Measurements from ENCODE around the gene NOL9. TPM values are rescaled to one million over a fixed set of nuclear protein-coding genes. Genes with fewer than 3 reads are reported as not detected.

The NOL9 gene
- total RNA-seq, 1 donor from 2014 or later = 16.7 TPM

DNA sequence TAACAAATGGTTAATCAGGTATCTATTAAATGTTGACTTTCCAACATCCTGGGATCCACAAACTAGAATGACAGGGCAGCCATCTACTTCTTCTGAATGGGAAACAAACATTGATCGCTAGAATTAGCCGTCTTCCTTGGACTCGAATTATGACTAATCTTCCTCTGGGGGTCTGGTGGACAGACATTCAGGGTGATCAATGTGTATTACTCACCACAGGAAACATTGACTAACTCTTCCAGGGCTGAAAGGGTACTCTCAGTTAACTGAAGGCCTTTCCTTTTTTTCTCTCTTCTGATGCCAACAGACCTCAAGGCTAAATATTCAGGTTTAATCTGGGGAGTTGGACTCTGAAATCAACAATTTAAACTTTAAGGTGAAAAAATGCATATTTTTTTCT lies 9.5 kb downstream of the NOL9 start:
- Histone ChIP-seq H3K27ac (no peak overlapping the region), H3K4me3 (no peak overlapping the region), H3K36me3 (peaks cover 0 to 79% of the 10 kb centered on the region in 2 donors), H3K9me3 (no peaks in the 10 kb centered on the region), H3K27me3 (no peaks in the 10 kb centered on the region), H3K4me1 (peaks cover 6% of the 10 kb centered on the region)
- TF ChIP-seq, protein P1, sequence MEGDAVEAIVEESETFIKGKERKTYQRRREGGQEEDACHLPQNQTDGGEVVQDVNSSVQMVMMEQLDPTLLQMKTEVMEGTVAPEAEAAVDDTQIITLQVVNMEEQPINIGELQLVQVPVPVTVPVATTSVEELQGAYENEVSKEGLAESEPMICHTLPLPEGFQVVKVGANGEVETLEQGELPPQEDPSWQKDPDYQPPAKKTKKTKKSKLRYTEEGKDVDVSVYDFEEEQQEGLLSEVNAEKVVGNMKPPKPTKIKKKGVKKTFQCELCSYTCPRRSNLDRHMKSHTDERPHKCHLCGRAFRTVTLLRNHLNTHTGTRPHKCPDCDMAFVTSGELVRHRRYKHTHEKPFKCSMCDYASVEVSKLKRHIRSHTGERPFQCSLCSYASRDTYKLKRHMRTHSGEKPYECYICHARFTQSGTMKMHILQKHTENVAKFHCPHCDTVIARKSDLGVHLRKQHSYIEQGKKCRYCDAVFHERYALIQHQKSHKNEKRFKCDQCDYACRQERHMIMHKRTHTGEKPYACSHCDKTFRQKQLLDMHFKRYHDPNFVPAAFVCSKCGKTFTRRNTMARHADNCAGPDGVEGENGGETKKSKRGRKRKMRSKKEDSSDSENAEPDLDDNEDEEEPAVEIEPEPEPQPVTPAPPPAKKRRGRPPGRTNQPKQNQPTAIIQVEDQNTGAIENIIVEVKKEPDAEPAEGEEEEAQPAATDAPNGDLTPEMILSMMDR (IDR thresholded peaks at IDR 0.05) = no peak
- TF ChIP-seq POLR2AphosphoS5 (IDR thresholded peaks at IDR 0.05; ENCODE audit: insufficient read depth in 1 of 2, low read depth in 1 of 2) = no peak
- TF ChIP-seq POLR2A (IDR thresholded peaks at IDR 0.05) = no peak
- DNase-seq (ENCODE audit: extremely low spot score in 2 of 2) = no peak
- intact Hi-C loops (cut with DNase I) = no loop called here

DNA sequence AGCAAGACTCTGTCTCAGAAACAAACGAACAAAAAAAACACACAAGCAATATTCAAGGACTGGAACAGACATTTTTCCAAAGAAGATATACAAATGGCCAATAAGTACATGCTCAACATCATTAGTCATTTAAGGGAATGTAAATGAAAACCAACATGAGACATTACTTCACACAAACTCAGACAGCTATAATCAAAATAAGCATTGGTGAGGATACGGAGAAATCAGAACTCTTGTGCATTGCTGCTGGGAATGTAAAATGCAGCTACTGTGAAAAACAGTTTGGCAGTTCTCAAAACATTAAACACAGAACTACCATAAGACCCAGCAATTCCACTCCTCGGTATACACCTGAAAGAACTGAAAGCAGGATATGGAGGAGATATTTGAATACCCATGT lies 15.4 kb downstream of the NOL9 start:
- Histone ChIP-seq H3K36me3 (peaks cover 0 to 54% of the 10 kb centered on the region in 2 donors), H3K27me3 (no peaks in the 10 kb centered on the region), H3K4me3 (no peak overlapping the region), H3K4me1 (no peaks in the 10 kb centered on the region), H3K27ac (no peak overlapping the region), H3K9me3 (no peaks in the 10 kb centered on the region)
- DNase-seq (ENCODE audit: extremely low spot score in 2 of 2) = no peak
- TF ChIP-seq POLR2AphosphoS5 (IDR thresholded peaks at IDR 0.05; ENCODE audit: insufficient read depth in 1 of 2, low read depth in 1 of 2) (no peak), POLR2A (IDR thresholded peaks at IDR 0.05) (no peak)
- TF ChIP-seq, protein P1 (IDR thresholded peaks at IDR 0.05) = no peak
- intact Hi-C loops (cut with DNase I) = no loop called here

DNA sequence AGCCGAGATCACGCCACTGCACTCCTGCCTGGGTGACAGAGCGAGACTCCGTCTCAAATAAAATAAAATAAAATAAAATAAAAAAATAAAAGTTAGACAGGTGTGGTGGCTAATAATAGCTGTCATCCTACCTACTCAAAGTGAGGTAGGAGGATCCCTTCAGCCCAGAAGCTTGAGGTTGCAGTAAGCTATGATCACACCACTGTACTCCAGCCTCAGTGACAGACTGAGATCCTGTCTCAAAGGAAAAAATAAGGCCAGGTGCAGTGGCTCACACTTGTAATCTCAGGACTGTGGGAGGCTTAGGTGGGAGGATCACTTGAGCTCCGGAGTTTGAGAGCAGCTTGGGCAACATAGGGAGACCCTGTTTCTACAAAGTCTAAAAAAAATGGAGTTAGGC lies 18.0 kb downstream of the NOL9 start:
- Histone ChIP-seq H3K27ac (no peak overlapping the region), H3K4me1 (no peaks in the 10 kb centered on the region), H3K9me3 (no peaks in the 10 kb centered on the region), H3K36me3 (peaks cover 0 to 54% of the 10 kb centered on the region in 2 donors), H3K27me3 (no peaks in the 10 kb centered on the region), H3K4me3 (no peak overlapping the region)
- TF ChIP-seq, protein P1 (IDR thresholded peaks at IDR 0.05) = no peak
- TF ChIP-seq POLR2AphosphoS5 (IDR thresholded peaks at IDR 0.05; ENCODE audit: insufficient read depth in 1 of 2, low read depth in 1 of 2) = no peak
- no peak for TF ChIP-seq POLR2A (IDR thresholded peaks at IDR 0.05)
- intact Hi-C loops (cut with DNase I) = no loop called here
- DNase-seq (ENCODE audit: extremely low spot score in 2 of 2) = no peak

DNA sequence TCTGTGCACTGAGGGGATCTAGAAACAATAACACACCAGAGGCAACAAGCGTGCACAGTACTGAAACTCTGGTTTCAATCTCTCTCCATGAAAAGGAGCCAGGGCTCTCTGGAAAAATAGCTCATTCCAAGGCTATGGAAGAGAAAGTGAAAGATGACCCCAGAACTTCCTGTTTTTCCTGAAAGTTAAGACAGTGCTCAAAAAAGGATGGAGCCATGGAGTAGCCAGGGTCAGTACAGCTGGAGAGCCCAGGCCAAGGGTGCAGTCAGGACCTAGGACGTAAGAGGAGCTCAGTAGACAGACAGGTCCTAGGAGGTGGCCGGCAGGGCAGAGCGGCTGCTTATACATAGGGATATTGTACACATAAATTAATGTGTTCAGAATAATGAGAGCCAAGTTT lies 19.1 kb downstream of the NOL9 start:
- Histone ChIP-seq H3K4me1 (no peaks in the 10 kb centered on the region), H3K9me3 (no peaks in the 10 kb centered on the region), H3K27ac (no peak overlapping the region), H3K4me3 (no peak overlapping the region), H3K27me3 (no peaks in the 10 kb centered on the region), H3K36me3 (peaks cover 0 to 54% of the 10 kb centered on the region in 2 donors)
- intact Hi-C loops (cut with DNase I) = no loop called here
- no peak for DNase-seq (ENCODE audit: extremely low spot score in 2 of 2)
- TF ChIP-seq, protein P1 (IDR thresholded peaks at IDR 0.05) = no peak
- no peak for TF ChIP-seq POLR2AphosphoS5 (IDR thresholded peaks at IDR 0.05; ENCODE audit: insufficient read depth in 1 of 2, low read depth in 1 of 2)
- TF ChIP-seq POLR2A (IDR thresholded peaks at IDR 0.05) = no peak

DNA sequence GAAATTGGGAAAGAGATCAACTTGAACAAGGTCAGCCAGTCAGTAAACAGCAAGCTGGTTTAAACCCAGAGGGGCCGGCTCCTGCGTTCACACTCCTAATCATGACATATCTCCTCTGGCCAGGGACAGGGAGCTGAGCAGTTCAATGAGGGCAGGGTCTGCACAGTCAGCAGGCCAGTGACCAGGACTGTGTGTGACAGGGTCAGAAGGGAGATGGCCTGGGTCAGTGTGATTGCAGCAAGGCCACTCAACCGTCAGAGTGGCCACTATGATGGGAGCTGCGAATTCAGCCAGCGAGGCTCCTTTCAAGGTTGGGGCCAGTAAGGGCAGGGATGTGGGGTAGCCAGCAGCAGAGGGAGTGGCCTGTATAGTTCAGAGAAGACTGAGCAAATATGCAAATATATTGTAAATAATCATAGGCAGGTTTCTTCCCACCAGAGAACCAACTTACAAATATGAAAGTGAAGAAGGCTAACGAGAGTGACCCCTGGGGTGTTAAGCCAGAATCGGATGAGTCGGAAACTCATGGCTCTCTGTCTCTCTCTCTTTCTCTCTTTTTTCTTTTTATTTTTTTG lies 20.0 kb downstream of the NOL9 start:
- Histone ChIP-seq H3K9me3 (no peaks in the 10 kb centered on the region), H3K4me1 (no peaks in the 10 kb centered on the region), H3K27me3 (no peaks in the 10 kb centered on the region), H3K36me3 (peaks cover 0 to 56% of the 10 kb centered on the region in 2 donors), H3K4me3 (no peak overlapping the region), H3K27ac (no peak overlapping the region)
- intact Hi-C loops (cut with DNase I) = no loop called here
- no peak for DNase-seq (ENCODE audit: extremely low spot score in 2 of 2)
- TF ChIP-seq POLR2AphosphoS5 (IDR thresholded peaks at IDR 0.05; ENCODE audit: insufficient read depth in 1 of 2, low read depth in 1 of 2) (no peak), POLR2A (IDR thresholded peaks at IDR 0.05) (no peak)
- TF ChIP-seq, protein P1 (IDR thresholded peaks at IDR 0.05) = no peak

All from vagina (tissue), 2 donors.